H1 (cell line): ENCODE results near the gene FOXN1. TPM values are rescaled to one million over a fixed set of nuclear protein-coding genes. Genes with fewer than 3 reads are reported as not detected.
"Not testable (repeated sequence)": the region's sequence is repeated elsewhere in the genome, so short reads cannot be mapped to it uniquely, and the experiment has no call there.

Experiments
- CTCF ChIA-PET: fragments of 300-600 bp; sonication (Branson Sonifier 250); formaldehyde crosslinking; loops from one replicate; lab custom pipeline; 2021; ENCODE audit not compliant: partially characterized antibody; lab: Charles Lee
- POLR2A ChIA-PET: fragments of 300-600 bp; sonication (Branson Sonifier 250); formaldehyde crosslinking; loops from one replicate; lab custom pipeline; 2021; ENCODE audit warnings: inconsistent platforms; ENCODE audit not compliant: partially characterized antibody; lab: Charles Lee
- DNase-seq, 2 experiments: peaks; one replicate each; pipeline versions ENCODE4 v3.0.0 to v3.0.0-alpha.2; 2010 to 2022; ENCODE audit warnings: low spot score in 2 of 2, low read depth in 1 of 2, mixed read lengths in 1 of 2
- FAIRE-seq: peaks from 2 replicates; lab custom pipeline; 2011; peaks lifted over from hg19 to GRCh38; lab: Jason Lieb, UNC
- H2AFZ ChIP-seq: 2 replicates; pipeline ENCODE4 v1.8.1; 2012; ENCODE audit warnings: low read length, inconsistent platforms
- H2AK5ac ChIP-seq: 2 replicates; pipeline ENCODE4 v1.6.1; 2013; ENCODE audit warnings: low read depth, low read length
- H2BK120ac ChIP-seq: replicated peaks from 2 replicates; pipeline ENCODE3; 2013; ENCODE audit warnings: low read depth, low read length, inconsistent platforms
- H2BK12ac ChIP-seq: 2 replicates; pipeline ENCODE4 v1.6.1; 2013; ENCODE audit warnings: low read depth, low read length
- H2BK15ac ChIP-seq: 2 replicates; pipeline ENCODE4 v1.6.1; 2013; ENCODE audit warnings: low read length
- H2BK20ac ChIP-seq: 2 replicates; pipeline ENCODE4 v1.6.1; 2013; ENCODE audit warnings: low read length
- H2BK5ac ChIP-seq: 2 replicates; pipeline ENCODE4 v1.6.1; 2013; ENCODE audit warnings: low read depth, low read length
- H3K14ac ChIP-seq: 2 replicates; pipeline ENCODE4 v1.6.1; 2013; ENCODE audit warnings: inconsistent platforms; ENCODE audit not compliant: insufficient read length
- H3K18ac ChIP-seq: 2 replicates; pipeline ENCODE4 v1.6.1; 2013; ENCODE audit warnings: low read length; ENCODE audit errors: extremely low read depth
- H3K23ac ChIP-seq: 2 replicates; pipeline ENCODE4 v1.6.1; 2013; ENCODE audit warnings: inconsistent platforms; ENCODE audit not compliant: insufficient read length
- H3K23me2 ChIP-seq: 2 replicates; pipeline ENCODE4 v1.6.1; 2013; ENCODE audit warnings: low read depth, low read length
- H3K27ac ChIP-seq: 2 replicates; pipeline ENCODE4 v1.6.1; 2011; ENCODE audit warnings: low read depth, low read length, inconsistent platforms
- H3K27me3 ChIP-seq, 4 experiments: replicated peaks in 1 of 4; 1 replicate in 1 of 4; 2 replicates in 3 of 4; pipeline versions ENCODE4 v1.6.1 to v1.8.1; 2011 to 2013; ENCODE audit warnings: low read length in 3 of 4, mild to moderate bottlenecking in 3 of 4, inconsistent platforms in 2 of 4, mixed read lengths in 2 of 4, moderate library complexity in 1 of 4; ENCODE audit not compliant: control insufficient read depth in 3 of 4, insufficient read depth in 3 of 4; ENCODE audit errors: extremely low read depth in 1 of 4
- H3K36me3 ChIP-seq, 4 experiments: 2 replicates each; pipeline versions ENCODE4 v1.6.1 to v1.8.1; 2011 to 2013; ENCODE audit warnings: mild to moderate bottlenecking in 4 of 4, low read length in 3 of 4, moderate library complexity in 2 of 4, control low read depth in 1 of 4, inconsistent platforms in 1 of 4; ENCODE audit not compliant: insufficient read depth in 4 of 4, control insufficient read depth in 2 of 4
- H3K4ac ChIP-seq: replicated peaks from 2 replicates; pipeline ENCODE3; 2013; ENCODE audit warnings: low read length, low read depth, mixed read lengths, inconsistent platforms; ENCODE audit not compliant: insufficient read length
- H3K4me1 ChIP-seq, 4 experiments: replicated peaks in 1 of 4; 1 replicate in 1 of 4; 2 replicates in 3 of 4; pipeline versions ENCODE4 v1.6.1 to v1.8.1; 2011 to 2013; ENCODE audit warnings: low read length in 3 of 4, inconsistent platforms in 2 of 4, mixed read lengths in 1 of 4; ENCODE audit not compliant: insufficient read depth in 4 of 4, control insufficient read depth in 3 of 4
- H3K4me2 ChIP-seq, 2 experiments: 2 replicates each; pipeline versions ENCODE4 v1.6.1 to v1.8.1; 2011 to 2013; ENCODE audit warnings: low read depth in 2 of 2, low read length in 2 of 2, control low read depth in 1 of 2, inconsistent platforms in 1 of 2, mild to moderate bottlenecking in 1 of 2; ENCODE audit not compliant: insufficient read depth in 1 of 2
- H3K4me3 ChIP-seq, 4 experiments: fragments of 200-600, 300-600 bp in 1 of 4; sonication (generic), shearing (Covaris generic), sonication (Bioruptor Twin) in 1 of 4; 2 replicates each; pipeline versions ENCODE4 v1.5.1 to v1.8.1; 2011 to 2016; ENCODE audit warnings: low read length in 4 of 4, low read depth in 3 of 4, control low read depth in 2 of 4, inconsistent platforms in 2 of 4, mild to moderate bottlenecking in 2 of 4, mixed read lengths in 1 of 4, moderate library complexity in 1 of 4; ENCODE audit not compliant: insufficient read depth in 2 of 4; ENCODE audit errors: extremely low read depth in 1 of 4
- H3K56ac ChIP-seq: replicated peaks from 2 replicates; pipeline ENCODE3; 2013; ENCODE audit warnings: low read depth, mild to moderate bottlenecking, mixed read lengths, low read length, inconsistent platforms; ENCODE audit not compliant: insufficient read length
- H3K79me1 ChIP-seq: 2 replicates; pipeline ENCODE4 v1.6.1; 2013; ENCODE audit warnings: low read depth, low read length, control low read depth
- H3K79me2 ChIP-seq, 2 experiments: 2 replicates each; pipeline versions ENCODE4 v1.6.1 to v1.8.1; 2012 to 2013; ENCODE audit warnings: low read length in 2 of 2, mild to moderate bottlenecking in 2 of 2, inconsistent platforms in 1 of 2; ENCODE audit not compliant: insufficient read depth in 2 of 2, control insufficient read depth in 1 of 2
- H3K9ac ChIP-seq, 4 experiments: replicated peaks in 1 of 4; 1 replicate in 1 of 4; 2 replicates in 3 of 4; pipeline versions ENCODE4 v1.6.1 to v1.8.1; 2011 to 2013; ENCODE audit warnings: low read depth in 3 of 4, low read length in 3 of 4, control low read depth in 2 of 4, mild to moderate bottlenecking in 2 of 4, moderate library complexity in 2 of 4, inconsistent platforms in 1 of 4; ENCODE audit errors: extremely low read depth in 1 of 4
- H3K9me3 ChIP-seq, 2 experiments: 2 replicates each; pipeline versions ENCODE4 v1.6.1 to v1.8.1; 2012 to 2013; ENCODE audit warnings: mild to moderate bottlenecking in 2 of 2, moderate library complexity in 2 of 2, control low read depth in 1 of 2, inconsistent platforms in 1 of 2, low read depth in 1 of 2, low read length in 1 of 2, mixed read lengths in 1 of 2; ENCODE audit not compliant: insufficient read depth in 2 of 2
- H4K20me1 ChIP-seq, 2 experiments: replicated peaks in 1 of 2; 2 replicates each; pipeline versions ENCODE3 to v1.8.1; 2011 to 2013; ENCODE audit warnings: inconsistent platforms in 2 of 2, low read length in 2 of 2, mild to moderate bottlenecking in 1 of 2; ENCODE audit not compliant: insufficient read depth in 2 of 2, control insufficient read depth in 1 of 2
- H4K5ac ChIP-seq: 2 replicates; pipeline ENCODE4 v1.6.1; 2013; ENCODE audit warnings: low read length, low read depth, mixed read lengths, inconsistent platforms; ENCODE audit not compliant: insufficient read length
- H4K8ac ChIP-seq: 2 replicates; pipeline ENCODE4 v1.8.0; 2013; ENCODE audit warnings: mild to moderate bottlenecking, moderate library complexity, low read length, inconsistent platforms; ENCODE audit not compliant: insufficient read depth; ENCODE audit errors: extremely low read depth
- H4K91ac ChIP-seq: replicated peaks from 2 replicates; pipeline ENCODE3; 2013; ENCODE audit warnings: low read length, mixed read lengths, inconsistent platforms; ENCODE audit not compliant: insufficient read length
- WGBS, 2 experiments: shearing (Covaris generic) in 1 of 2; methylation state at CpG; one replicate each; pipeline versions ENCODE4 v1.1.6 to v1.1.7; 2013 to 2015; ENCODE audit warnings: low lambda C conversion rate in 2 of 2, mixed read lengths in 2 of 2, inconsistent platforms in 1 of 2, low coverage in 1 of 2, missing lambda C conversion rate in 1 of 2; ENCODE audit not compliant: insufficient replicate concordance in 2 of 2, insufficient coverage in 1 of 2, insufficient read length in 1 of 2; ENCODE audit errors: extremely low coverage in 1 of 2, missing lambda C conversion rate in 1 of 2; 5-methylcytosine and 5-hydroxymethylcytosine counted together
- polyA plus RNA-seq, 7 experiments: library from polyadenylated mRNA; depleted of rRNA in 3 of 7; stranded (reverse) in 5 of 7; unstranded in 2 of 7; fragments of >200 nt in 5 of 7; fragments of 200-250 nt in 2 of 7; gene quantifications; 1 replicate in 5 of 7; 2 replicates in 1 of 7; 4 replicates in 1 of 7; pipeline versions ENCODE4 v1.2.1 to v1.2.3, GENCODE V29; 2011 to 2013; ENCODE audit warnings: missing spikeins in 2 of 7, mixed read lengths in 2 of 7
- total RNA-seq: library from RNA; stranded (reverse); fragmentation: NEBNext Ultra II Directional; extraction: Animal tissue kit (Norgen Biotek cat#: 25700); gene quantifications from 2 replicates; pipeline ENCODE4 v1.2.1, GENCODE V29; 2021

Gene FOXN1
- total and polyA plus RNA-seq, 2 of the 8 experiments (the other 6 are each of a cell fraction or from before 2014, with no cell fraction given): not detected

DNA sequence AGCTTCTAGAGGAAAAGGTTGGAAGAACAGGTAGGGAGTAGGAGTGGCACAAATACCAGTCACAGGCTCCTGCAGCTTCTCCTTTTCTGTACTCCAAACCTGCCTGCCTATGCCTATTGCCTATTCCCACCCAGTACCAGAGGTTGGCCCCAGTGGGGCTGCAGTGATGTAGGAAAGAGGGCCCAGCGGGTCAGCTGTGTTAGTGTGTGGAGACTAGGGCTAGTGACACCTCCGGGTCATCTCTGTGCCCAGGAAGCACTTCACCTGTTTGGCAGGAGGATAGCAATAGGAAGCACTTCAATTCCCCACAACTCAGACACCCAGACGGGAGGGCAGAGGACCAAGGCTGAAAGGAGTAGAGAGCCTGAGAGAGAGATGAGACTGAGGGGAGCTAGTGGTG, 69.9 kb downstream of the FOXN1 start:
- CTCF ChIA-PET: interaction anchor here (0.7 to 3.5 kb wide), 11 partner anchors 8 to 348 kb away, joined by 3 to 18 read pairs (median 3); partner anchors contain the start of gene BLTP2

More for the DNA sequence above, 69.9 kb downstream of the FOXN1 start:
- not testable (repeated sequence) for DNase-seq, H3K23ac ChIP-seq, H2BK20ac ChIP-seq, FAIRE-seq, H3K9ac ChIP-seq, H3K4me1 ChIP-seq, H3K9me3 ChIP-seq, H2BK5ac ChIP-seq, H3K56ac ChIP-seq, H3K27ac ChIP-seq, H2AFZ ChIP-seq, H4K8ac ChIP-seq, H3K27me3 ChIP-seq, H2AK5ac ChIP-seq, H4K91ac ChIP-seq, H3K79me1 ChIP-seq, H3K18ac ChIP-seq, H3K79me2 ChIP-seq, H3K14ac ChIP-seq, H4K5ac ChIP-seq, H4K20me1 ChIP-seq, H3K4ac ChIP-seq, H2BK15ac ChIP-seq, H3K23me2 ChIP-seq, H2BK12ac ChIP-seq, H2BK120ac ChIP-seq
- 69% methylated on average over 3 of the region's 3 CpGs; no CpG with 5 or more reads in 1 of the 2 experiments for WGBS, 2 experiments
- Histone ChIP-seq H3K4me3 (peak overlapping the region in 3 of 4 experiments; percentile 11 to 45 (median 13); a peak in 5 of 8 replicates), H3K36me3 (peaks cover 16 to 35% (median 33%) of the 10 kb centered on the region in 4 experiments), H3K4me2 (peak overlapping the region; percentile 58 to 59)
- POLR2A ChIA-PET: interaction anchor here (0.7 to 4.2 kb wide), 14 partner anchors 8 to 139 kb away, joined by 3 to 24 read pairs (median 5); partner anchors contain the start of genes BLTP2, PROCA1 and SPAG5
